A673 (cell line): ENCODE results near the gene CST5.
"Not testable (repeated sequence)": the region's sequence is repeated elsewhere in the genome, so short reads cannot be mapped to it uniquely, and the experiment has no call there.

Source experiments
- CTCF ChIP-seq: fragments of 300-800, 200-600 bp; sonication (generic); conservative IDR thresholded peaks from 2 replicates; pipeline ENCODE4 v1.5.1; 2017; ENCODE audit warnings: low read depth, mild to moderate bottlenecking, antibody characterized with exemption, low read length, moderate library complexity, mixed read lengths
- EZH2 ChIP-seq: fragments of 200-600 bp; sonication (generic); IDR thresholded peaks from 2 replicates; pipeline ENCODE4 v1.6.1; 2017; ENCODE audit warnings: borderline replicate concordance, low read depth, mild to moderate bottlenecking, mixed read lengths, antibody characterized with exemption, low read length; ENCODE audit not compliant: poor library complexity, severe bottlenecking

- not testable (repeated sequence) for TF ChIP-seq CTCF, EZH2
These were observed 47.6 kb downstream of the CST5 start for GRCh38 chr20:23831961-23832360.
